HepG2 (cell line): Measurements from ENCODE around the gene RUVBL1. TPM values are rescaled to one million over a fixed set of nuclear protein-coding genes. Genes with fewer than 3 reads are reported as not detected.

Experiments
- ATAC-seq: fragments of 200-7000 bp; cut with Tn5 transposase; 3 replicates; pipeline ENCODE4 v1.9.1; 2020; ENCODE audit warnings: mild to moderate bottlenecking, moderate library complexity
- BruUV-seq: library from RNA; stranded (reverse); fragments of 400-500 nt; replicated peaks from 2 replicates; lab custom pipeline; 2021; lab: Mats Ljungman, UMichigan
- CTCF ChIA-PET: fragments of 300-600 bp; formaldehyde crosslinking; extraction: SDS; loops from one replicate; lab custom pipeline; 2021; ENCODE audit warnings: low total read pairs, inconsistent platforms, low intra/inter-chr PET ratio; lab: Yijun Ruan, JAX
- POLR2A ChIA-PET: fragments of 350-600 bp; sonication (Branson Sonifier 250); formaldehyde crosslinking; loops from one replicate; lab custom pipeline; 2020; ENCODE audit warnings: antibody characterized with exemption, inconsistent platforms; lab: Yijun Ruan, JAX
- DNase-seq: peaks from one replicate; pipeline ENCODE4 v3.0.0-alpha.2; 2015; ENCODE audit warnings: low spot score
- FAIRE-seq: peaks from 3 replicates; lab custom pipeline; 2011; peaks lifted over from hg19 to GRCh38; lab: Jason Lieb, UNC
- H2AFZ ChIP-seq: one replicate; pipeline ENCODE4 v1.6.1; 2011; ENCODE audit warnings: low read length, inconsistent platforms
- H3K27ac ChIP-seq: fragments of 300-600 bp; 3 replicates; pipeline ENCODE4 v1.8.0; 2011; ENCODE audit warnings: mixed run types, mild to moderate bottlenecking, mixed read lengths, low read length, inconsistent platforms; ENCODE audit not compliant: insufficient read depth; ENCODE audit errors: extremely low read length
- H3K27me3 ChIP-seq, 2 experiments: fragments of 200-600 bp in 1 of 2; 2 replicates in 1 of 2; 3 replicates in 1 of 2; pipeline versions ENCODE4 v1.6.0 to v1.8.0; 2011; ENCODE audit warnings: low read length in 2 of 2, mild to moderate bottlenecking in 2 of 2, moderate library complexity in 2 of 2, inconsistent platforms in 1 of 2; ENCODE audit not compliant: insufficient read depth in 2 of 2, control insufficient read depth in 1 of 2
- H3K36me3 ChIP-seq, 2 experiments: fragments of 200-600 bp in 1 of 2; replicated peaks in 1 of 2; 2 replicates in 1 of 2; 3 replicates in 1 of 2; pipeline versions ENCODE4 v1.5.1 to v1.8.0; 2011; ENCODE audit warnings: low read length in 2 of 2, inconsistent platforms in 1 of 2; ENCODE audit not compliant: insufficient read depth in 2 of 2, control insufficient read depth in 1 of 2
- H3K4me1 ChIP-seq: 2 replicates; pipeline ENCODE4 v1.5.1; 2012; ENCODE audit warnings: low read length, inconsistent platforms; ENCODE audit not compliant: insufficient read depth
- H3K4me2 ChIP-seq: 2 replicates; pipeline ENCODE4 v1.6.0; 2011; ENCODE audit warnings: low read depth, low read length, inconsistent platforms
- H3K4me3 ChIP-seq, 3 experiments: fragments of 200-600 bp in 1 of 3; sonication (generic), shearing (Covaris generic) in 1 of 3; replicated peaks in 1 of 3; 2 replicates each; pipeline ENCODE4 v1.5.1; 2011 to 2016; ENCODE audit warnings: low read length in 3 of 3, inconsistent platforms in 2 of 3, low read depth in 2 of 3, mild to moderate bottlenecking in 2 of 3, control low read depth in 1 of 3, mixed read lengths in 1 of 3; ENCODE audit not compliant: insufficient read depth in 1 of 3
- H3K79me2 ChIP-seq: one replicate; pipeline ENCODE4 v1.6.1; 2011; ENCODE audit warnings: low read length, inconsistent platforms; ENCODE audit not compliant: insufficient read depth
- H3K9ac ChIP-seq: 2 replicates; pipeline ENCODE4 v1.6.0; 2011; ENCODE audit warnings: mild to moderate bottlenecking, low read depth, low read length, inconsistent platforms; ENCODE audit not compliant: insufficient read depth
- H3K9me3 ChIP-seq: 2 replicates; pipeline ENCODE4 v1.5.1; 2012; ENCODE audit warnings: mild to moderate bottlenecking, low read length
- H4K20me1 ChIP-seq: 2 replicates; pipeline ENCODE4 v1.6.0; 2011; ENCODE audit warnings: inconsistent platforms, mild to moderate bottlenecking, low read length, moderate library complexity; ENCODE audit not compliant: insufficient read depth
- AGO2 ChIP-seq: fragments of 200-400 bp; formaldehyde crosslinking; optimal IDR thresholded peaks from 2 replicates; pipeline ENCODE3; 2017; ENCODE audit warnings: mild to moderate bottlenecking, low read depth, low read length, moderate library complexity
- BCL6 ChIP-seq: IDR thresholded peaks from 2 replicates; pipeline ENCODE4 v1.6.1; 2016; ENCODE audit warnings: missing genetic modification reagents, missing compliant biosample characterization
- FUBP1 ChIP-seq: sonication (generic); formaldehyde crosslinking; IDR thresholded peaks from 2 replicates; pipeline ENCODE4 v1.5.1; 2020; ENCODE audit warnings: missing genetic modification reagents, mild to moderate bottlenecking, borderline replicate concordance
- GFI1 ChIP-seq: sonication (generic); formaldehyde crosslinking; IDR thresholded peaks from 2 replicates; pipeline ENCODE4 v1.5.0; 2020; ENCODE audit warnings: missing genetic modification reagents, mild to moderate bottlenecking, borderline replicate concordance
- HOXA9 ChIP-seq: sonication (generic); formaldehyde crosslinking; IDR thresholded peaks from 2 replicates; pipeline ENCODE4 v1.8.1; 2022; ENCODE audit warnings: missing genetic modification reagents, mild to moderate bottlenecking, moderate library complexity, borderline replicate concordance
- NR1H2 ChIP-seq: sonication (generic); formaldehyde crosslinking; IDR thresholded peaks from 2 replicates; pipeline ENCODE4 v1.8.1; 2022; ENCODE audit warnings: low read depth, missing genetic modification reagents, borderline replicate concordance
- POLR2A ChIP-seq, 2 experiments: IDR thresholded peaks; 2 replicates each; pipeline ENCODE4 v1.6.1; 2011; ENCODE audit warnings: low read depth in 2 of 2, low read length in 2 of 2, mild to moderate bottlenecking in 1 of 2, moderate library complexity in 1 of 2; ENCODE audit not compliant: insufficient read depth in 1 of 2
- POLR2AphosphoS2 ChIP-seq: IDR thresholded peaks from 2 replicates; pipeline ENCODE4 v1.6.1; 2011; ENCODE audit warnings: low read depth, low read length, improper control_type of control experiment
- RBFOX2 ChIP-seq: fragments of 200-400 bp; formaldehyde crosslinking; IDR thresholded peaks from 2 replicates; pipeline ENCODE4 v1.6.1; 2017; ENCODE audit warnings: low read depth, mild to moderate bottlenecking, low read length
- RBM22 ChIP-seq: fragments of 200-400 bp; formaldehyde crosslinking; optimal IDR thresholded peaks from 2 replicates; pipeline ENCODE3; 2017; ENCODE audit warnings: mild to moderate bottlenecking, low read length, moderate library complexity
- SAP130 ChIP-seq: IDR thresholded peaks from 2 replicates; pipeline ENCODE4 v1.6.1; 2016; ENCODE audit warnings: low read depth
- SATB2 ChIP-seq: sonication (generic); formaldehyde crosslinking; IDR thresholded peaks from 2 replicates; pipeline ENCODE4 v1.5.0; 2020; ENCODE audit warnings: missing genetic modification reagents
- ZKSCAN1 ChIP-seq: fragments of 150-350 bp; IDR thresholded peaks from 2 replicates; pipeline ENCODE4 v1.6.1; 2014; ENCODE audit warnings: low read length
- ZNF18 ChIP-seq: sonication (generic); formaldehyde crosslinking; IDR thresholded peaks from 2 replicates; pipeline ENCODE4 v1.8.0; 2022; ENCODE audit warnings: mild to moderate bottlenecking, missing genetic modification reagents; ENCODE audit not compliant: insufficient replicate concordance
- ZNF256 ChIP-seq: sonication (generic); formaldehyde crosslinking; conservative IDR thresholded peaks from 2 replicates; pipeline ENCODE4 v1.4.0; 2020; ENCODE audit warnings: missing genetic modification reagents
- WGBS: methylation state at CpG from one replicate; pipeline ENCODE4 v1.1.6; 2017; ENCODE audit warnings: low lambda C conversion rate; 5-methylcytosine and 5-hydroxymethylcytosine counted together
- in situ Hi-C: cut with HindIII; loops from 2 replicates; pipeline ENCODE4 v1.10.0; 2017; ENCODE audit warnings: low pct_unique_long_range_greater_than_20kb; ENCODE audit not compliant: extremely low pct_ligation_motif_present
- intact Hi-C: fragments of 100-400 bp; cut with micrococcal nuclease; formaldehyde crosslinking; loops from one replicate; pipeline ENCODE4 v1.10.0; 2022; ENCODE audit not compliant: unreplicated experiment
- polyA plus RNA-seq, 8 experiments: library from polyadenylated mRNA; depleted of rRNA in 3 of 8; stranded (reverse) in 7 of 8; unstranded in 1 of 8; fragments of >200 nt; fragmentation: Illumina TruSeq in 4 of 8; extraction: Trizol in 4 of 8; gene quantifications; 2 replicates each; pipeline versions ENCODE4 v1.2.1 to v1.2.3, GENCODE V29; 2011 to 2016; ENCODE audit warnings: low read depth in 4 of 8, missing spikeins in 1 of 8, mixed read lengths in 1 of 8; ENCODE audit not compliant: insufficient read depth in 1 of 8
- total RNA-seq, 5 experiments: library from RNA; depleted of rRNA; stranded (reverse); fragments of >200 nt; fragmentation: Illumina TruSeq; extraction: Trizol; gene quantifications; 2 replicates each; pipeline ENCODE4 v1.2.3, GENCODE V29; 2016; ENCODE audit warnings: low read depth in 1 of 5

RUVBL1 gene
- total and polyA plus RNA-seq, 2 of the 13 experiments (the other 11 are each of a cell fraction or from before 2014, with no cell fraction given): 32.7 to 86.3 TPM

- 0 out of 2 replicates have a peak, but pooled peaks have one; percentile 52 for TF ChIP-seq POLR2AphosphoS2
- no peak for TF ChIP-seq GFI1 (CRISPR knock-in tag)
- H4K20me1 ChIP-seq: peaks cover 6% of the 10 kb centered on the region; the same call in 1 of the 2 replicates
- no peaks in the 10 kb centered on the region for H3K27me3 ChIP-seq
- in situ Hi-C loops (no loop called here), intact Hi-C loops (no loop called here)
- ATAC-seq: no peak
- H3K4me1 ChIP-seq: no peaks in the 10 kb centered on the region
- no peak overlapping the region for H3K4me2 ChIP-seq
- H3K36me3 ChIP-seq: peaks cover 50 to 97% of the 10 kb centered on the region in 2 experiments
- 97% methylated on average over 2 of the region's 2 CpGs for whole genome bisulfite sequencing
- CTCF ChIA-PET: no interaction called here
- H3K9ac ChIP-seq: no peak overlapping the region
- H2AFZ ChIP-seq: no peak overlapping the region
- no peak overlapping the region for H3K27ac ChIP-seq
- H3K9me3 ChIP-seq: no peaks in the 10 kb centered on the region
- no peak overlapping the region for H3K4me3 ChIP-seq
- no peaks in the 10 kb centered on the region for H3K79me2 ChIP-seq
- BruUV-seq: no TSS peak
- DNase-seq: no peak
- POLR2A ChIA-PET: interaction anchor here (1.9 kb wide), 1 partner anchor 10 kb away, joined by 4 read pairs; no protein-coding TSS in a partner anchor
- FAIRE-seq: no peak
Measured at GRCh38 chr3:128063865-128064264, 59.7 kb downstream of the RUVBL1 start.

GRCh38 chr3:128062033-128062745, 61.4 kb downstream of the RUVBL1 start:
- no peaks in the 10 kb centered on the region for H3K27me3 ChIP-seq
- FAIRE-seq (no peak), ATAC-seq (peak; percentile 37), DNase-seq (no peak)
- H3K4me2 ChIP-seq: no peak overlapping the region
- H3K9me3 ChIP-seq: no peaks in the 10 kb centered on the region
- no peak overlapping the region for H3K4me3 ChIP-seq
- in situ Hi-C loops: no loop called here
- H4K20me1 ChIP-seq: no peaks in the 10 kb centered on the region; the same call in 1 of the 2 replicates
- H3K36me3 ChIP-seq: peaks cover 41 to 91% of the 10 kb centered on the region in 2 experiments
- H2AFZ ChIP-seq: no peak overlapping the region
- H3K9ac ChIP-seq: no peak overlapping the region
- POLR2A ChIA-PET: interaction anchor here (1.9 kb wide), 1 partner anchor 9 kb away, joined by 4 read pairs; no protein-coding TSS in a partner anchor
- H3K79me2 ChIP-seq: peaks cover 1% of the 10 kb centered on the region
- intact Hi-C loops: no loop called here
- BruUV-seq: no TSS peak
- H3K27ac ChIP-seq: no peak overlapping the region
- 86% methylated on average over 8 of the region's 8 CpGs for WGBS
- CTCF ChIA-PET: no interaction called here
- no peaks in the 10 kb centered on the region for H3K4me1 ChIP-seq
- TF ChIP-seq HOXA9 (CRISPR knock-in tag) (no peak), ZNF256 (CRISPR knock-in tag) (no peak), RBM22 (peak; percentile 30), NR1H2 (no peak), POLR2A (IDR thresholded peaks at IDR 0.05; ENCODE audit: insufficient read depth in 1 of 2, low read depth in 2 of 2, low read length in 2 of 2) (peak in 1 of 2 experiments; percentile 23; a peak in 1 of 4 replicates), SATB2 (no peak), AGO2 (peak; percentile 23), ZNF18 (CRISPR knock-in tag) (no peak), RBFOX2 (peak; percentile 56), SAP130 (CRISPR knock-in tag) (no peak), ZKSCAN1 (no peak), FUBP1 (CRISPR knock-in tag) (no peak), BCL6 (no peak)
